GM10266 (cell line): ENCODE measurements around the gene MEPCE.

Experiments used
- DNase-seq: peaks from one replicate; pipeline ENCODE4 v3.0.0; 2012; ENCODE audit errors: extremely low spot score
- CTCF ChIP-seq: IDR thresholded peaks from 2 replicates; pipeline ENCODE4 v1.5.1; 2012; ENCODE audit warnings: mild to moderate bottlenecking, low read depth; ENCODE audit not compliant: control insufficient read depth, insufficient read depth; ENCODE audit errors: missing control alignments

MEPCE gene

GRCh38 chr7:100469227-100470044 is 39.8 kb downstream of the MEPCE start:
- TF ChIP-seq CTCF = peak; percentile 98
- peak; percentile 93 for DNase-seq

GRCh38 chr7:100471021-100471420 is 41.4 kb downstream of the MEPCE start:
- no peak for DNase-seq
- TF ChIP-seq CTCF = no peak

- TF ChIP-seq CTCF = no peak
- DNase-seq = no peak
Observed at GRCh38 chr7:100472121-100472851, 42.7 kb downstream of the MEPCE start.

- no peak for DNase-seq
- TF ChIP-seq CTCF = no peak
Observed at GRCh38 chr7:100472854-100473499, 43.3 kb downstream of the MEPCE start.

- no peak for TF ChIP-seq CTCF
- DNase-seq = no peak
Observed at GRCh38 chr7:100475549-100475948, 45.9 kb downstream of the MEPCE start.

GRCh38 chr7:100476101-100476780 is 46.6 kb downstream of the MEPCE start:
- no peak for DNase-seq
- no peak for TF ChIP-seq CTCF
